ENCODE measurements around the gene RTTN. TPM values are rescaled to one million over a fixed set of nuclear protein-coding genes. Genes with fewer than 3 reads are reported as not detected.
"Not testable (repeated sequence)": the region's sequence is repeated elsewhere in the genome, so short reads cannot be mapped to it uniquely, and the experiment has no call there.

The RTTN gene
- total RNA-seq, 1 experiment from 2014 or later = 21.5 TPM

DNA sequence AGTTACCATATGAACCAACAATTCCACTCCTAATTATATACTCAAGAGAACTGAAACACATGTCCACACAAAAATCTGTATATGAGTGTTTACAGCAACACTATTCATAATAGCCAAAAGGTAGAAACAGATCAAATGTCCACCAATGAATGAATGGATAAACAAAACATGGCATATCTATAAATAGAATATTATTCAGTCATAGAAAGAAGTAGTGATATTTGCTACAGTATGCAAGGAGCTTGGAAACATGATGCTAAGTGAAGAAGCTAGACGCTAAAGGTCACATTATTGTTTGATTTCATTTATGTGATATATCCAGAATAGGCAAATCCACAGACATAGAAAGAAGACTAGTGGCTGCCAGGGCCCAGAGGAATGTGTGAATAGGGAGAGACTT, 92.0 kb downstream of the RTTN start:
- TF ChIP-seq ZMAT4 (CRISPR knock-in tag; IDR thresholded peaks at IDR 0.05) = no peak
- no peak for TF ChIP-seq ZBTB43 (CRISPR knock-in tag; IDR thresholded peaks at IDR 0.05)
- TF ChIP-seq PRDM15 (CRISPR knock-in tag; IDR thresholded peaks at IDR 0.05) = no peak
- no peak for TF ChIP-seq NR3C1 (CRISPR knock-in tag; conservative IDR thresholded peaks at IDR 0.05; ENCODE audit: low read depth)
- TF ChIP-seq OVOL2 (CRISPR knock-in tag; IDR thresholded peaks at IDR 0.05; ENCODE audit: borderline replicate concordance) = no peak
- no peaks in the 10 kb centered on the region for H3K4me1 Mint-ChIP-seq
- ChIA-PET POLR2A (no interaction called here), CTCF (no interaction called here)
- peaks cover 7% of the 10 kb centered on the region for H3K36me3 Mint-ChIP-seq
- no peak for DNase-seq (ENCODE audit: low spot score)
- no peak overlapping the region for H3K27ac Mint-ChIP-seq
- H3K9me3 Mint-ChIP-seq = no peaks in the 10 kb centered on the region
- no peak for ATAC-seq
- no peak overlapping the region for H3K4me3 Mint-ChIP-seq
- H3K27me3 Mint-ChIP-seq (ENCODE audit: low read depth) = no peaks in the 10 kb centered on the region

DNA sequence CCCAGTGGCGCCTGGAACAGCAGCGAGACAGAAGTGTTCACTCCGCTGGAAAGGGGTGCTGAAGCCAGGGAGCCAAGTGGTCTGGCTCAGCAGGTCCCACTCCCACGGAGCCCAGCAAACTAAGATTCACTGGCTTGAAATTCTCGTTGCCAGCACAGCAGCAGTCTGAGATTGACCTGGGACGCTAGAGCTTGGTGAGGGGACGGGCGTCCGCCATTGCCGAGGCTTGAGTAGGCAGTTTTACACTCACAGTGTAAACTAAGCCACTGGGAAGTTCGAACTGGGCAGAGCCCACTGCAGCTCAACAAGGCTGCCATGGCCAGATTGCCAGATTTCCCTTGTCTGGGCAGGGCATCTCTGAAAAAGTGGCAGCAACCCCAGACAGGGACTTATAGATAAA, 94.8 kb downstream of the RTTN start:
- POLR2A ChIA-PET = no interaction called here
- CTCF ChIA-PET = no interaction called here
- H3K27ac Mint-ChIP-seq = no peak overlapping the region

GRCh38 chr18:70107091-70107490, 98.4 kb downstream of the RTTN start:
- POLR2A ChIA-PET = no interaction called here

More for the DNA sequence above, 94.8 kb downstream of the RTTN start:
- no peak overlapping the region for H3K4me3 Mint-ChIP-seq
- peaks cover 22% of the 10 kb centered on the region for H3K36me3 Mint-ChIP-seq
- H3K4me1 Mint-ChIP-seq = no peaks in the 10 kb centered on the region
- no peak for TF ChIP-seq ZNF423 (CRISPR knock-in tag; IDR thresholded peaks at IDR 0.05)
- ATAC-seq (no peak), DNase-seq (ENCODE audit: low spot score) (no peak)
- H3K27me3 Mint-ChIP-seq (ENCODE audit: low read depth) = no peaks in the 10 kb centered on the region
- no peaks in the 10 kb centered on the region for H3K9me3 Mint-ChIP-seq

DNA sequence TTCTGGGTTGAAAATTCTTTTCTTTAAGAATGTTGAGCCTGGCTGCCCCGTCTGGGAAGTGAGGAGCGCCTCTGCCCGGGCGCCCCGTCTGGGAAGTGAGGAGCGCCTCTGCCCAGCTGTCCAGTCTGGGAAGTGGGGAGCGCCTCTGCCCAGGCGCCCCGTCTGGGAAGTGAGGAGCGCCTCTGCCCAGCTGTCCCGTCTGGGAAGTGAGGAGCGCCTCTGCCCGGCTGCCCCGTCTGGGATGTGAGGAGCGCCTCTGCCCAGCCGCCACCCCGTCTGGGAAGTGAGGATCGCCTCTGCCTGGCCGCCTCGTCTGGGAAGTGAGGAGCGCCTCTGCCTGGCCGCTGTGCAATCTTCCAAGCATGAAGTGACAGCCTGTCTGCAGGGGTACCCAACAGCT, 102.6 kb downstream of the RTTN start:
- peaks cover 81% of the 10 kb centered on the region for H3K36me3 Mint-ChIP-seq
- ATAC-seq; H3K4me3 Mint-ChIP-seq; H3K27me3 Mint-ChIP-seq (ENCODE audit: low read depth); H3K27ac Mint-ChIP-seq; H3K4me1 Mint-ChIP-seq; POLR2A ChIA-PET; DNase-seq (ENCODE audit: low spot score); CTCF ChIA-PET: not testable (repeated sequence)
- peaks cover 56% of the 10 kb centered on the region for H3K9me3 Mint-ChIP-seq

More at GRCh38 chr18:70107091-70107490, 98.4 kb downstream of the RTTN start:
- TF ChIP-seq NR2C2 (CRISPR knock-in tag; IDR thresholded peaks at IDR 0.05) (no peak), ZNF232 (CRISPR knock-in tag; IDR thresholded peaks at IDR 0.05) (no peak), TEAD1 (CRISPR knock-in tag; IDR thresholded peaks at IDR 0.05) (no peak), ATF3 (CRISPR knock-in tag; conservative IDR thresholded peaks at IDR 0.05) (no peak), NFE2L1 (CRISPR knock-in tag; IDR thresholded peaks at IDR 0.05) (no peak), GABPB1 (CRISPR knock-in tag; IDR thresholded peaks at IDR 0.05) (no peak), ZBTB21 (CRISPR knock-in tag; IDR thresholded peaks at IDR 0.05; ENCODE audit: borderline replicate concordance) (no peak), TCF7 (CRISPR knock-in tag; IDR thresholded peaks at IDR 0.05; ENCODE audit: low read depth) (no peak), NR1H2 (CRISPR knock-in tag; IDR thresholded peaks at IDR 0.05) (no peak), ZNF396 (CRISPR knock-in tag; IDR thresholded peaks at IDR 0.05; ENCODE audit: borderline replicate concordance) (no peak), USF1 (CRISPR knock-in tag; IDR thresholded peaks at IDR 0.05) (no peak), JAZF1 (CRISPR knock-in tag; IDR thresholded peaks at IDR 0.05) (no peak), CREB1 (CRISPR knock-in tag; IDR thresholded peaks at IDR 0.05) (no peak), OVOL2 (CRISPR knock-in tag; IDR thresholded peaks at IDR 0.05; ENCODE audit: borderline replicate concordance) (no peak)
- TF ChIP-seq, protein P1, sequence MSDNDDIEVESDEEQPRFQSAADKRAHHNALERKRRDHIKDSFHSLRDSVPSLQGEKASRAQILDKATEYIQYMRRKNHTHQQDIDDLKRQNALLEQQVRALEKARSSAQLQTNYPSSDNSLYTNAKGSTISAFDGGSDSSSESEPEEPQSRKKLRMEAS (CRISPR knock-in tag; IDR thresholded peaks at IDR 0.05) = no peak
- peaks cover 21% of the 10 kb centered on the region for H3K9me3 Mint-ChIP-seq
- no peak for ATAC-seq
- no peak for DNase-seq (ENCODE audit: low spot score)
- no peak overlapping the region for H3K4me3 Mint-ChIP-seq
- CTCF ChIA-PET = no interaction called here
- H3K27ac Mint-ChIP-seq = no peak overlapping the region
- peaks cover 57% of the 10 kb centered on the region for H3K36me3 Mint-ChIP-seq
- H3K27me3 Mint-ChIP-seq (ENCODE audit: low read depth) = no peaks in the 10 kb centered on the region
- H3K4me1 Mint-ChIP-seq = no peaks in the 10 kb centered on the region
